HepG2 (cell line): Measurements from ENCODE around the gene USP7. TPM values are rescaled to one million over a fixed set of nuclear protein-coding genes. Genes with fewer than 3 reads are reported as not detected.

ENCODE experiments used
- ATM ChIP-seq: fragments of 450-650 bp; IDR thresholded peaks from 2 replicates; pipeline ENCODE4 v1.7.1; 2017; ENCODE audit warnings: mild to moderate bottlenecking, borderline replicate concordance
- HBP1 ChIP-seq: IDR thresholded peaks from 2 replicates; pipeline ENCODE4 v1.6.1; 2016; ENCODE audit warnings: low read depth, control low read depth
- HINFP ChIP-seq: sonication (generic); formaldehyde crosslinking; IDR thresholded peaks from 2 replicates; pipeline ENCODE4 v1.4.0; 2020; ENCODE audit warnings: low read depth, mild to moderate bottlenecking, missing genetic modification reagents
- HNRNPL ChIP-seq: fragments of 200-400 bp; formaldehyde crosslinking; IDR thresholded peaks from 2 replicates; pipeline ENCODE4 v1.6.1; 2017; ENCODE audit warnings: mild to moderate bottlenecking, low read depth, low read length
- KDM1A ChIP-seq: IDR thresholded peaks from 2 replicates; pipeline ENCODE4 v1.6.1; 2016; ENCODE audit warnings: missing compliant biosample characterization
- PRDM15 ChIP-seq: sonication (generic); formaldehyde crosslinking; IDR thresholded peaks from 2 replicates; pipeline ENCODE4 v1.4.0; 2020; ENCODE audit warnings: missing genetic modification reagents
- SCMH1 ChIP-seq: sonication (generic); formaldehyde crosslinking; IDR thresholded peaks from 2 replicates; pipeline ENCODE4 v1.9.0; 2021; ENCODE audit warnings: missing genetic modification reagents, mild to moderate bottlenecking, borderline replicate concordance
- SNAPC4 ChIP-seq: sonication (generic); formaldehyde crosslinking; IDR thresholded peaks from 2 replicates; pipeline ENCODE4 v1.4.0; 2020; ENCODE audit warnings: mild to moderate bottlenecking, missing genetic modification reagents
- ZKSCAN5 ChIP-seq: sonication (generic); formaldehyde crosslinking; IDR thresholded peaks from 2 replicates; pipeline ENCODE4 v1.5.1; 2020; ENCODE audit warnings: mild to moderate bottlenecking, missing genetic modification reagents
- ZNF180 ChIP-seq: sonication (generic); formaldehyde crosslinking; IDR thresholded peaks from 2 replicates; pipeline ENCODE4 v1.4.0; 2020; ENCODE audit warnings: low read depth, missing genetic modification reagents, borderline replicate concordance
- ZNF326 ChIP-seq: sonication (generic); formaldehyde crosslinking; IDR thresholded peaks from 2 replicates; pipeline ENCODE4 v1.4.0; 2020; ENCODE audit warnings: missing genetic modification reagents, borderline replicate concordance
- ZNF703 ChIP-seq: sonication (generic); formaldehyde crosslinking; IDR thresholded peaks from 2 replicates; pipeline ENCODE4 v1.5.1; 2020; ENCODE audit warnings: missing genetic modification reagents, mild to moderate bottlenecking, moderate library complexity, borderline replicate concordance
- ZXDC ChIP-seq: sonication (generic); formaldehyde crosslinking; IDR thresholded peaks from 2 replicates; pipeline ENCODE4 v1.5.0; 2020; ENCODE audit warnings: mild to moderate bottlenecking, missing genetic modification reagents
- polyA plus RNA-seq, 8 experiments: library from polyadenylated mRNA; depleted of rRNA in 3 of 8; stranded (reverse) in 7 of 8; unstranded in 1 of 8; fragments of >200 nt; fragmentation: Illumina TruSeq in 4 of 8; extraction: Trizol in 4 of 8; gene quantifications; 2 replicates each; pipeline versions ENCODE4 v1.2.1 to v1.2.3, GENCODE V29; 2011 to 2016; ENCODE audit warnings: low read depth in 4 of 8, missing spikeins in 1 of 8, mixed read lengths in 1 of 8; ENCODE audit not compliant: insufficient read depth in 1 of 8
- total RNA-seq, 5 experiments: library from RNA; depleted of rRNA; stranded (reverse); fragments of >200 nt; fragmentation: Illumina TruSeq; extraction: Trizol; gene quantifications; 2 replicates each; pipeline ENCODE4 v1.2.3, GENCODE V29; 2016; ENCODE audit warnings: low read depth in 1 of 5

USP7 gene
- total and polyA plus RNA-seq, 2 of the 13 experiments (the other 11 are each of a cell fraction or from before 2014, with no cell fraction given): 52.5 to 173 TPM

GRCh38 chr16:8863594-8864424 lies 99.9 kb downstream of the USP7 start (continued):
- TF ChIP-seq PRDM15: 0 out of 2 replicates have a peak, but pooled peaks have one; percentile 69
- TF ChIP-seq HNRNPL: peak; percentile 99
- TF ChIP-seq HBP1 (CRISPR knock-in tag): peak; percentile 87; the same call in 1 of the 2 replicates
- peak; percentile 96 for TF ChIP-seq ZNF326 (CRISPR knock-in tag)
- TF ChIP-seq ZKSCAN5 (CRISPR knock-in tag): peak; percentile 43; the same call in 1 of the 2 replicates
- TF ChIP-seq ZXDC (CRISPR knock-in tag): peak; percentile 71; the same call in 1 of the 2 replicates
- peak; percentile 97 for TF ChIP-seq SNAPC4 (CRISPR knock-in tag)
- TF ChIP-seq ATM: no peak
- TF ChIP-seq ZNF180 (CRISPR knock-in tag): no peak
- TF ChIP-seq ZNF703 (CRISPR knock-in tag): no peak; the same call in 1 of the 2 replicates
- peak; percentile 93 for TF ChIP-seq HINFP (CRISPR knock-in tag)
- peak; percentile 30 for TF ChIP-seq KDM1A
- no peak for TF ChIP-seq SCMH1 (CRISPR knock-in tag)
